ENCODE measurements around the gene PROP1. TPM values are rescaled to one million over a fixed set of nuclear protein-coding genes. Genes with fewer than 3 reads are reported as not detected.

The PROP1 gene
- total and polyA plus RNA-seq, 2 of the 4 experiments (the other 2 are of a cell fraction) = not detected

- DNase-seq (no peak), ATAC-seq (ENCODE audit: low read depth) (no peak)
- Histone ChIP-seq H3K27ac (ENCODE audit: insufficient read depth, low read length) (no peak overlapping the region), H3K23ac (ENCODE audit: low read depth, low read length) (no peak overlapping the region), H2BK20ac (ENCODE audit: low read depth, low read length) (no peak overlapping the region), H4K20me1 (ENCODE audit: insufficient read depth, low read length) (no peaks in the 10 kb centered on the region), H3K4me3 (ENCODE audit: insufficient read depth, low read depth, low read length) (no peak overlapping the region), H3K14ac (replicated peaks; ENCODE audit: low read depth, low read length) (no peak overlapping the region), H2BK15ac (ENCODE audit: low read depth, low read length) (no peak overlapping the region), H4K5ac (ENCODE audit: low read depth, low read length) (no peak overlapping the region), H3K79me1 (ENCODE audit: low read depth in 1 of 2, low read length in 2 of 2) (no peaks in the 10 kb centered on the region), H3K9me3 (ENCODE audit: control insufficient read depth, insufficient read depth, low read length) (no peaks in the 10 kb centered on the region), H3K4me1 (ENCODE audit: control insufficient read depth, insufficient read depth, low read length) (no peaks in the 10 kb centered on the region), H3K9me1 (ENCODE audit: insufficient read depth, low read length) (no peaks in the 10 kb centered on the region), H3K36me3 (ENCODE audit: control insufficient read depth, insufficient read depth, low read length) (no peaks in the 10 kb centered on the region), H4K91ac (ENCODE audit: insufficient read depth, low read depth, low read length) (no peak overlapping the region), H2BK5ac (ENCODE audit: low read depth, low read length, poor library complexity, severe bottlenecking) (no peak overlapping the region), H2BK120ac (ENCODE audit: low read depth, low read length) (no peak overlapping the region), H2AK9ac (replicated peaks; ENCODE audit: low read depth, low read length, poor library complexity) (peak overlapping the region; percentile 55), H2AK5ac (ENCODE audit: low read depth, low read length) (no peak overlapping the region), H3K9ac (ENCODE audit: low read depth, low read length) (no peak overlapping the region), H3K27me3 (ENCODE audit: control insufficient read depth, insufficient read depth, low read length) (no peaks in the 10 kb centered on the region), H3K4ac (ENCODE audit: low read depth, low read length) (no peak overlapping the region), H3K18ac (ENCODE audit: low read depth, low read length) (no peak overlapping the region), H3K56ac (ENCODE audit: extremely low read depth, insufficient read depth, low read length) (no peak overlapping the region), H4K8ac (ENCODE audit: low read depth in 2 of 2, low read length in 2 of 2) (no peak overlapping the region), H3K4me2 (ENCODE audit: low read depth, low read length) (no peak overlapping the region), H2AFZ (replicated peaks; ENCODE audit: low read length, poor library complexity) (no peak overlapping the region)
- no peak for TF ChIP-seq RCOR1 (IDR thresholded peaks at IDR 0.05; ENCODE audit: insufficient replicate concordance, low read length)
- no peak for TF ChIP-seq FOS (IDR thresholded peaks at IDR 0.05; ENCODE audit: low read depth, low read length)
- no TSS peak for BruUV-seq (replicated peaks)
- WGBS, 2 experiments (ENCODE audit: extremely low coverage in 2 of 2, insufficient read length in 1 of 2) = 40% methylated on average over 2 of the region's 8 CpGs; no CpG with 5 or more reads in 1 of the 2 experiments
- intact Hi-C loops (cut with micrococcal nuclease) = no loop called here
- ChIA-PET POLR2A (ENCODE audit: unreplicated experiment) (no interaction called here), CTCF (no interaction called here)
- dilution Hi-C loops (cut with HindIII; ENCODE audit: low sequenced_read_pairs, unreplicated experiment) = no loop called here
- in situ Hi-C loops (cut with MboI; ENCODE audit: low sequenced_read_pairs) = no loop called here
Observed at GRCh38 chr5:177968661-177969211, 27.3 kb downstream of the PROP1 start.
